Loucy (cell line): ENCODE measurements around the gene GJB4.

Experiments used
- EZH2phosphoT487 ChIP-seq: fragments of 200-600 bp; IDR thresholded peaks from 2 replicates; pipeline ENCODE4 v1.6.1; 2018; ENCODE audit warnings: antibody characterized with exemption, mild to moderate bottlenecking, moderate library complexity, borderline replicate concordance
- TF ChIP-seq, protein P1 (sequence below): fragments of 200-600 bp; sonication (generic); conservative IDR thresholded peaks from 2 replicates; pipeline ENCODE4 v1.5.1; 2014; ENCODE audit warnings: mild to moderate bottlenecking, antibody characterized with exemption, low read length

DNA sequence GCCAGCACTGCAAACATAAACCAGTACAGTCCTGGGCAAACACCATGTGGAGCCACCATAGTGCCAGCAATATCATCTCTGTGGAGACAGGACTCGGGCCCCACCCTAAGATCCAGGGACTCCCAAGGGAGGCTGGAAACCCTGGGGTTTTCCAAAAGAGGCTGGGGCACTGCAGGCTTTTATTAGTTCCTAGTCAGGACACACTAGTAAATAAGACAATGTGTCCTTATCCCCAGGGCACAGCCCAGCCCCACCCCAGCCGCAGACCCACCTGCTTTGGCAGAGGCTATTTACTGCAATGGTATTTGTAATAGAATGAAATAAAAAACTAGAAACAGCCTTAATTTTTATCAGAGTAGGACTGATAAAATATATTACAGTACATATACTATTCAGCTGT, 21.0 kb downstream of the GJB4 start:
- TF ChIP-seq, protein P1, sequence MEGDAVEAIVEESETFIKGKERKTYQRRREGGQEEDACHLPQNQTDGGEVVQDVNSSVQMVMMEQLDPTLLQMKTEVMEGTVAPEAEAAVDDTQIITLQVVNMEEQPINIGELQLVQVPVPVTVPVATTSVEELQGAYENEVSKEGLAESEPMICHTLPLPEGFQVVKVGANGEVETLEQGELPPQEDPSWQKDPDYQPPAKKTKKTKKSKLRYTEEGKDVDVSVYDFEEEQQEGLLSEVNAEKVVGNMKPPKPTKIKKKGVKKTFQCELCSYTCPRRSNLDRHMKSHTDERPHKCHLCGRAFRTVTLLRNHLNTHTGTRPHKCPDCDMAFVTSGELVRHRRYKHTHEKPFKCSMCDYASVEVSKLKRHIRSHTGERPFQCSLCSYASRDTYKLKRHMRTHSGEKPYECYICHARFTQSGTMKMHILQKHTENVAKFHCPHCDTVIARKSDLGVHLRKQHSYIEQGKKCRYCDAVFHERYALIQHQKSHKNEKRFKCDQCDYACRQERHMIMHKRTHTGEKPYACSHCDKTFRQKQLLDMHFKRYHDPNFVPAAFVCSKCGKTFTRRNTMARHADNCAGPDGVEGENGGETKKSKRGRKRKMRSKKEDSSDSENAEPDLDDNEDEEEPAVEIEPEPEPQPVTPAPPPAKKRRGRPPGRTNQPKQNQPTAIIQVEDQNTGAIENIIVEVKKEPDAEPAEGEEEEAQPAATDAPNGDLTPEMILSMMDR, result no peak
- no peak for TF ChIP-seq EZH2phosphoT487
